GM12873 (cell line): ENCODE measurements around the gene ANK3.

ENCODE experiments used
- CTCF ChIP-seq: IDR thresholded peaks from 2 replicates; pipeline ENCODE4 v1.5.1; 2012; ENCODE audit warnings: low read depth, mild to moderate bottlenecking, moderate library complexity, low read length, control low read depth; ENCODE audit not compliant: insufficient read depth; ENCODE audit errors: missing control alignments

Gene ANK3

GRCh38 chr10:60352105-60352504, 37.6 kb downstream of the ANK3 start:
- no peak for TF ChIP-seq CTCF

DNA sequence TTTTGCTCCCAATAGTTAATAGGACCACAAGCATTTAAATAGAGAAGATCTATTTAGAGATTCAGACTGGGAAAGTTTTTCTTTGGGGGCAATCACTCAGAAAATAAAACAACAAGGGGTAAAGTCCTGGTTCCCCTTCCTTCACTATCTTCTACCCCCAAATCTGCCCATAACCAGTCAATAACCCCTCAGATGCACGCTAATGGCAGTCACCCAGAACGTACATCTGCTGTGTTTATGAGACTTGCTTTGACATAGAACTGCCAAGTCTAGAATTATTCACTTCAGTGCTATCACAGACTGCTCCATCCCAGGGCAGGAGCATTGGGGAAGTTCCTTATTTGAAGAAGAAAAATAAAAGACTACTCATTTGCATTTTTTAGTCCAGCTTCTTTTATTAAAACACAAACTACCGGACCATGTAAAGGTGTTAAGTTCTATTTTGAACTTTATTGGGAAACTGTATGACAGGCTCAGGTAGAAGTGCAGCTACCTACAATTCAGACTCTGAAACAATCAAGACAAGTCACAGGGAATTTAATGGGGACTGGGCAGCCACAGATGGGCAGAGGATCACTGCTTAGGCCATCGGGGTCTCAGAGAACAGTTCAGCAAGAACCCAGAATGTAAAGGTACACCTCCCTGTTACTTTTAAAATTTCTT, 38.4 kb downstream of the ANK3 start:
- no peak for TF ChIP-seq CTCF

DNA sequence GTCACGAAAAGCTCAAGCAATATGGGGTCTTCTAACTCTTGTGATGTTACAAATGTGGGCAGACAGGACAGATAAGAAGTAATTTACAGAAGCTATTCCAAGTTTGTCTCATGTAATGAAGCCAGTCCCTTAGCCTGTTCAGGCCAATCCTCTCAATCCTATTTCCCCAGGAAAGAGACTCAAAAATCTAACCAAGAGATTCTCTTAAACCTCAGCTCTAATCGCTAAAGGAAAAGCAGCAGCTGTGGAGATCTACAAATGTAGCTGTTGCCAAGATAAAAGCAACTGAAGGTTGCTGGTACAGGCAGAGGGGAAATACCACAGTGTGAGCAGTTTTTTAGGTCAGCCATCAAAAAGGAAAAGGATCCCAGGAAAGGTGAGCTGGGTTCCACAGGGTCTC, 39.3 kb downstream of the ANK3 start:
- no peak for TF ChIP-seq CTCF

- no peak for TF ChIP-seq CTCF
Observed at GRCh38 chr10:60349426-60349825, 40.2 kb downstream of the ANK3 start.

- no peak for TF ChIP-seq CTCF
Observed at GRCh38 chr10:60348982-60349381, 40.7 kb downstream of the ANK3 start.

GRCh38 chr10:60347270-60347669, 42.4 kb downstream of the ANK3 start:
- no peak for TF ChIP-seq CTCF

GRCh38 chr10:60346661-60347060, 43.0 kb downstream of the ANK3 start:
- no peak for TF ChIP-seq CTCF
